Activated effector memory CD4-positive, alpha-beta T cell treated with anti-CD3 and anti-CD28 coated beads, Interleukin-2, amount 50 U/mL, for 16 hours (primary cell): ENCODE data around the gene PHLDB1.
"Not testable (repeated sequence)": the region's sequence is repeated elsewhere in the genome, so short reads cannot be mapped to it uniquely, and the experiment has no call there.

Experiments used
- DNase-seq: peaks from one replicate; pipeline ENCODE4 v3.0.0-alpha.2; 2020

Gene PHLDB1

GRCh38 chr11:118607401-118608359, at the start of gene PHLDB1:
TSS of gene PHLDB1 (plus strand) at chr11:118607615. CDS start at chr11:118613837, 6,222 bp downstream.
- DNase-seq, result peak; percentile 82

- DNase-seq, result no peak
These were observed 46.6 kb upstream of the PHLDB1 start for GRCh38 chr11:118560806-118561205.

- no peak for DNase-seq
These were observed 42.4 kb upstream of the PHLDB1 start for GRCh38 chr11:118565051-118565450.

- no peak for DNase-seq
These were observed 37.7 kb upstream of the PHLDB1 start for GRCh38 chr11:118569670-118570069.

GRCh38 chr11:118570787-118571186, 36.6 kb upstream of the PHLDB1 start:
- no peak for DNase-seq

- peak; percentile 69 for DNase-seq
These were observed 35.7 kb upstream of the PHLDB1 start for GRCh38 chr11:118571701-118572060.

- peak; percentile 92 for DNase-seq
These were observed 35.1 kb upstream of the PHLDB1 start, which contains the start of gene ARCN1 for GRCh38 chr11:118572061-118572980. TSS of gene ARCN1 (plus strand) at chr11:118572409. CDS start at chr11:118572548, 139 bp downstream.

GRCh38 chr11:118572981-118573550, 34.3 kb upstream of the PHLDB1 start:
- DNase-seq, result peak; percentile 66

- no peak for DNase-seq
These were observed 32.8 kb upstream of the PHLDB1 start for GRCh38 chr11:118574636-118575035.

GRCh38 chr11:118577995-118578394, 29.4 kb upstream of the PHLDB1 start:
- not testable (repeated sequence) for DNase-seq

- no peak for DNase-seq
These were observed 26.4 kb upstream of the PHLDB1 start for GRCh38 chr11:118581057-118581456.

- no peak for DNase-seq
These were observed 19.5 kb upstream of the PHLDB1 start for GRCh38 chr11:118587952-118588351.

GRCh38 chr11:118592616-118593367, 14.6 kb upstream of the PHLDB1 start:
- DNase-seq, result no peak

- not testable (repeated sequence) for DNase-seq
These were observed 12.4 kb upstream of the PHLDB1 start for GRCh38 chr11:118594984-118595383.

- no peak for DNase-seq
These were observed 10.9 kb upstream of the PHLDB1 start for GRCh38 chr11:118596224-118597146.

GRCh38 chr11:118597556-118597955, 9.9 kb upstream of the PHLDB1 start:
- DNase-seq, result no peak

GRCh38 chr11:118602331-118602730, 5.1 kb upstream of the PHLDB1 start:
- DNase-seq, result no peak

GRCh38 chr11:118603709-118604108, 3.7 kb upstream of the PHLDB1 start:
- DNase-seq, result not testable (repeated sequence)

- DNase-seq, result no peak
These were observed 2.8 kb upstream of the PHLDB1 start for GRCh38 chr11:118604566-118604965.

- DNase-seq, result no peak
These were observed 2.1 kb upstream of the PHLDB1 start for GRCh38 chr11:118605116-118605867.
